Stimulated activated CD4-positive, alpha-beta T cell treated with anti-CD3 and anti-CD28 coated beads, Interleukin-2, amount 100 ng/mL, for 24 hours (primary cell): ENCODE results near the gene ZNF724.
"Not testable (repeated sequence)": the region's sequence is repeated elsewhere in the genome, so short reads cannot be mapped to it uniquely, and the experiment has no call there.

Experiments
- DNase-seq, 2 donors: peaks; one replicate each; pipeline ENCODE4 v3.0.0-alpha.2; 2020

The ZNF724 gene

GRCh38 chr19:23249911-23250649 is at the start of gene ZNF724:
ZNF724 (minus strand) TSS chr19:23250394; CDS start chr19:23250242, 152 bp downstream.
- peak; percentile 85 to 88 for DNase-seq

- DNase-seq, result no peak
Observed at GRCh38 chr19:23294141-23294540, 43.9 kb upstream of the ZNF724 start.

- DNase-seq, result not testable (repeated sequence)
Observed at GRCh38 chr19:23289966-23290365, 39.8 kb upstream of the ZNF724 start.

- no peak for DNase-seq
Observed at GRCh38 chr19:23287620-23288019, 37.4 kb upstream of the ZNF724 start.

GRCh38 chr19:23286477-23286876 is 36.3 kb upstream of the ZNF724 start:
- DNase-seq, result no peak

GRCh38 chr19:23285948-23286347 is 35.8 kb upstream of the ZNF724 start:
- DNase-seq, result no peak

GRCh38 chr19:23285326-23285725 is 35.1 kb upstream of the ZNF724 start:
- DNase-seq, result not testable (repeated sequence)

GRCh38 chr19:23283925-23284324 is 33.7 kb upstream of the ZNF724 start:
- peak; percentile 71 to 73 for DNase-seq

- no peak for DNase-seq
Observed at GRCh38 chr19:23281663-23282276, 31.6 kb upstream of the ZNF724 start.

- DNase-seq, result not testable (repeated sequence)
Observed at GRCh38 chr19:23278118-23278517, 27.9 kb upstream of the ZNF724 start.

- peak; percentile 93 for DNase-seq
Observed at GRCh38 chr19:23273590-23274412, 23.6 kb upstream of the ZNF724 start.

GRCh38 chr19:23273022-23273589 is 22.9 kb upstream of the ZNF724 start:
- peak in 1 of 2 donors; percentile 22 for DNase-seq

- no peak for DNase-seq
Observed at GRCh38 chr19:23263870-23264590, 13.8 kb upstream of the ZNF724 start.

- no peak for DNase-seq
Observed at GRCh38 chr19:23263396-23263795, 13.2 kb upstream of the ZNF724 start.

- DNase-seq, result no peak
Observed at GRCh38 chr19:23262920-23263319, 12.7 kb upstream of the ZNF724 start.

- DNase-seq, result no peak
Observed at GRCh38 chr19:23261496-23262020, 11.4 kb upstream of the ZNF724 start.

GRCh38 chr19:23260956-23261355 is 10.8 kb upstream of the ZNF724 start:
- no peak for DNase-seq

GRCh38 chr19:23259961-23260360 is 9.8 kb upstream of the ZNF724 start:
- no peak for DNase-seq

- DNase-seq, result no peak
Observed at GRCh38 chr19:23255700-23256099, 5.5 kb upstream of the ZNF724 start.

GRCh38 chr19:23254141-23254910 is 4.1 kb upstream of the ZNF724 start:
- no peak for DNase-seq

- not testable (repeated sequence) for DNase-seq
Observed at GRCh38 chr19:23253256-23253655, 3.1 kb upstream of the ZNF724 start.
